T47D (cell line): ENCODE data around the gene MGAM2.

Experiments used
- DNase-seq, 2 experiments: peaks; one replicate each; pipeline versions ENCODE4 v3.0.0 to v3.0.0-alpha.2; 2011 to 2012; ENCODE audit warnings: low read depth in 1 of 2, low spot score in 1 of 2
- JUND ChIP-seq: IDR thresholded peaks from 2 replicates; pipeline ENCODE4 v1.6.1; 2012; ENCODE audit warnings: low read depth
- in situ Hi-C: cut with HindIII; loops from 2 replicates; pipeline ENCODE4 v1.10.0; 2016; ENCODE audit warnings: low sequenced_read_pairs, low pct_unique_long_range_greater_than_20kb

Gene MGAM2

GRCh38 chr7:142200206-142200605 lies 88.7 kb downstream of the MGAM2 start:
- in situ Hi-C loops = no loop called here
- no peak for DNase-seq
- no peak for TF ChIP-seq JUND

DNA sequence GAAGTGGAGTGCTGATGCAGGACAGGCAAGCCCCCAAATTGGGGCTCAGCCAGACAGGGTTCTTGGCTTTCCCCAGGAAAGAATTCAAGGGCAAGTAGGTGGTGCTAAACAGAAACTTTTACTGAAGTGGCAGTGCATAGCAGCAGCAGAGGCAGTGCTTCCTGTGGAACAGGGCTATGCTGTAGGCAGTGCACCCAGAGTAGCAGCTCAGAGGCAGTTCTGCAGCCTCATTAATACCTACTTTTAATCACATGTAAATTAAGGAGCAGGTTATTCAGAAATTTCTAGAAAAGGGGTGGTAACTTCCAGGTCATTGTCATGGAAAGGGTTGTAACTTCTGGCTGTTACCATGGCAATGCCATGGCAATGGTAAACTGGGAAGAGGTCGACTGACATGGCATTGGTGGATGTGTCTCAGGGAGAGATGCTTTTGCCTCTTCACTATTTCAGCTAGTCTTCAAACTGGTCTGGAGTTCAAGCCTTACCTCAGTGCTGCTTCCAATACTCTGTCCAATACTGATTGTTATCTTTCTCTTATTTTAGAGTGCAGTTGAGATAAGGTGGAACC lies 117.1 kb downstream of the MGAM2 start:
- in situ Hi-C loops = no loop called here
- no peak for DNase-seq
- no peak for TF ChIP-seq JUND

GRCh38 chr7:142231716-142232115 lies 120.2 kb downstream of the MGAM2 start:
- no peak for TF ChIP-seq JUND
- in situ Hi-C loops = no loop called here
- no peak for DNase-seq

DNA sequence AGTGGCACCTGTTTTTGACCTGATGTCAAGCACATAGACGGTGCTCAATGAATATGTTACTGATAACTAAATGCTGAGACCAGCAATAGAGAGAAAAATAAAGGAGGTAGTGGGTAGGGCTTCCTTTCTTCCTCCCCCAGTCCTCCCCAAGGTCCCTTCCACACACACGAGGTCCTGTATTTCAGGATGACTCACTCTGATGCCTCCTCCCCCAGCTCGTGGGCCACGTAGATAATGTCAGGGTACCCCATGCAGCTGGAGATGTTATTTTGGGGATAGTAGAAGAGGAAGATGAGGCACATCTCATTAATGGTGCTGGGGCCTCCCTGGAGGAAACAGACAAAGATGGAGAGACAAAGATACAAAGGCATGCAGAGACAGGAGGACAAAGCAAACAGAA lies 129.0 kb downstream of the MGAM2 start:
- no peak for DNase-seq
- TF ChIP-seq JUND = no peak
- in situ Hi-C loops = no loop called here

- no peak for TF ChIP-seq JUND
- no peak for DNase-seq
- in situ Hi-C loops = no loop called here
These were observed 132.3 kb downstream of the MGAM2 start for GRCh38 chr7:142243823-142244222.

DNA sequence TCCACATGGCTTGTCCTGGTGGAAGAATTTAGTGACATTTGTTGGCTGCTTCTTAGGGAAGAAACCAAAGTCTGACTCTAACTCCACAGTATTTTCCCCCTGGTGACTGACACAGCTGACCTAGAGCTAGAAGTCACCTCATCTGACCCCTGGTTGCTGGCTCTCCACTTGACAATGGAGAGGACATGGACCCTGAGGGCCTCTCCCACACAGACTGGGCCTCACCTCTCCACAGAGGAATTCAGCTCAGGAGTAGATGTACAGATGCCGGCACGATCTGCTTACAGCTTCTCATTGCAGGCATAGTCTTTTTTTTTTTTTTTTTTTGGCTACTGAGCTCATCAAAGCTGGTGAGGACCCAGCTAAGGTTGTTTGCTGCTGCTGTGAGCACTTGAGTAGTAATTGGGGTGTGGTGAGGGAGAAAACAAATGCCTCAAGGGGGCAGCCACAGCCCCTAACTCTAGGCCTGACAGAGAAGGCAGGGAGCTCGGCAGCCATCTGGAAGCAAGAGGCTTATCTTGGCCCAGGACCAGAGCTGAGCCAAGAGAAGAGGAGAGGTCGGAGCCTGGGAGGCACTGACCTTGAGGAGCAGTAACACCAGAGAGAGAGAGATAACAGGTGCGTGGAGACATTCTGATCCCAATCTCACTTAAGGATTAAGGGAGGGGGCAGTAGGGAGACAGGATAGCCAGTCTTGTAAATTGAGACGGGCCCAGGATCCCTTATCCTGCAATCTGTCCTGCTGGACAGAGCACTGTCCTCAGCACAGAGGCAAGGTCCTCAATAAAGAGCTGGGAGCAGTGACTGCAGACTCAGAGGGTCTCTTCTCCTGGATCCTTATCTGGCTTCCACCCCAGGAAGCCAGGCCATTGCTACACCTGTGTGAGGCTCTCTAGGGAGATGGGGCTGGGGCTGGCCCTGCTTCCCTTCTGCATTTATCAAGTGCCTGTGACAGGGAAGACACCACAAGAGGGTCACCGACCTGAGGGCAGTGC lies 136.9 kb downstream of the MGAM2 start:
- TF ChIP-seq JUND = no peak
- DNase-seq = no peak
- in situ Hi-C loops = no loop called here

GRCh38 chr7:142249918-142250317 lies 138.4 kb downstream of the MGAM2 start:
- TF ChIP-seq JUND = no peak
- in situ Hi-C loops = no loop called here
- DNase-seq = no peak

DNA sequence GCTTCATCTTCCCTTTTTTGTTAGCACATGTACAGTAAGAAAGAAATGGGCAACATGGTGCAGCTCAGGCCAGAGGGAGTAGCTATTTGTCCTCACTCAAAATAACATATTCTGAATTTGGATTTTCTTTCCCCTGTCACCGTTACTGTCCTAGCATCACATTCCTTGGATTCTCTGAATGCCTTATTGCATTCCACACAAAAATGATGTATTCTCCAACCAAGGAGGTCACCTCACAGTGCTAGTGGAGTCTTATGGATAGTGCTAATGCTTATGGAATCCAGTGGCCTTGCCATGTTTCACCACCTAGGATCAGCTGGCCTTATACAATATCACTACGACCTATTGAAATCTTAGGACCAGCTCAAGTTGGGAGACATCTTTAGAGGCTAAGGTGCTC lies 139.2 kb downstream of the MGAM2 start:
- in situ Hi-C loops = no loop called here
- DNase-seq = peak in 1 of 2 experiments; percentile 3
- no peak for TF ChIP-seq JUND

GRCh38 chr7:142257958-142258357 lies 146.4 kb downstream of the MGAM2 start, which contains the start of gene PRSS58:
Gene PRSS58 (minus strand): TSS chr7:142258058. CDS start chr7:142257707, 351 bp downstream.
- DNase-seq = no peak
- in situ Hi-C loops = no loop called here
- TF ChIP-seq JUND = no peak

DNA sequence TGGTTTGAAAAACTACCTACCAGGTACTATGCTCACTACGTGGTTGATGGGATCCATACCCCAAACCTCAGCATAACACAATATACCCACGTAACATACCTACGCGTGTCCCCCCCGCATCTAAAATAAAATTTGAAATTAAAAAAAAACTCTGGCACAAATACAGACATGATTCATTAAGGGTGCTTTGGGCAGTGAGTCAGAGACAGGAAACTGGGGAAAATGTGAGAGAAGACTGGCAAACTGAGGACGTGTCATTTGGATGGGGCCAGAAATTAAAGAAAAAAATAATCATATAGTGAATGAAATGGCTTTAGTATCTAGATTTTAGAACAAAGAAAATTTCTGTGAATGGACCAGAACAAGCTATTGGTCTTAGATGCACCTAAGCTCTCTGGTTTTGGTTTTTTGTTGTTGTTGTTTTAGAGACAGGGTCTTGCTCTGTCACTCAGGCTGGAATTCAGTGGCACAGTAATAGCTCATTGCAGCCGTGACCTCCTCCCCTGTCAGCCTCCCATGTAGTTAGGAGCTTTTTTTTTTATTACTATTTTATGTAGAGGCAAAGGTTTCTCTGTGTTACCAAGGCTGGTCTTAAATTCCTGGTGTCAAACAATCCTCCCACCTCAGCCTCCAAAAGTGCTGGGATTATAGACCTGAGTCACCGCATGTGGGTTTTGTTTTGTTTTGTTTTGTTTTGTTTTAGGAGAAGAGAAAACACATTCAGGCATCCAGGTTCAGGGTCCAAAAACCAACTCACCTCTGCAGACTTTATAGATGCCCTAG lies 152.3 kb downstream of the MGAM2 start:
- TF ChIP-seq JUND = no peak
- no peak for DNase-seq
- in situ Hi-C loops = no loop called here
